ENCODE data around the gene TCEA3. TPM values are rescaled to one million over a fixed set of nuclear protein-coding genes. Genes with fewer than 3 reads are reported as not detected.

TCEA3 gene
- total RNA-seq, 3 donors from 2014 or later (not counting 1 experiment from before 2014, with no cell fraction given): 0.75 to 1.5 (median 0.94) TPM

DNA sequence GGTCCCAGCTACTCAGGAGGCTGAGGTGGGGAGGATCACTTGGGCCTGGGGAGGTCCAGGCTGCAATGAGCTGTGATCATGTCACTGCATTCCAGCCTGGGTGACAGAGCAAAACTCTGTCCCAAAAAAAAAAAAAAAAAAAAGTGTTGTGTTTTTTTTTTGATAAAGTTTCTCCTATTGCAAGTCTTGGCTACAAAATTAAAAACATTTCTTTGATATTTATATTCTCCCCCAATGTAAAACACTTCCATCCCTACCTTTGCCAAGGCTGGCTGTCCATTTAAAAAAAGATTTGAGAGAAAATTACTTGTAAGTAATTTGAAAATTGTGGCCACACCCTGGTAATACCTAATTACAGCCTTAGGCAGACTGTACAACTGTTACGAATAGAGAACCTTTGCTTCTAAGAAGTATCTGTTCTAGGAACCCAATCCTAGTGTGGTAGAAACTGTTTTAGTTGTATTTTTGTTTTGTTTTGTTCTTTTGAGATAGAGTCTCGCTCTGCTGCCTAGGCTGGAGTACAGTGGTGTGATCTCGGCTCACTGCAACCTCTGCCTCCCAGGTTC is 66.2 kb downstream of the TCEA3 start:
- TF ChIP-seq, protein P1, sequence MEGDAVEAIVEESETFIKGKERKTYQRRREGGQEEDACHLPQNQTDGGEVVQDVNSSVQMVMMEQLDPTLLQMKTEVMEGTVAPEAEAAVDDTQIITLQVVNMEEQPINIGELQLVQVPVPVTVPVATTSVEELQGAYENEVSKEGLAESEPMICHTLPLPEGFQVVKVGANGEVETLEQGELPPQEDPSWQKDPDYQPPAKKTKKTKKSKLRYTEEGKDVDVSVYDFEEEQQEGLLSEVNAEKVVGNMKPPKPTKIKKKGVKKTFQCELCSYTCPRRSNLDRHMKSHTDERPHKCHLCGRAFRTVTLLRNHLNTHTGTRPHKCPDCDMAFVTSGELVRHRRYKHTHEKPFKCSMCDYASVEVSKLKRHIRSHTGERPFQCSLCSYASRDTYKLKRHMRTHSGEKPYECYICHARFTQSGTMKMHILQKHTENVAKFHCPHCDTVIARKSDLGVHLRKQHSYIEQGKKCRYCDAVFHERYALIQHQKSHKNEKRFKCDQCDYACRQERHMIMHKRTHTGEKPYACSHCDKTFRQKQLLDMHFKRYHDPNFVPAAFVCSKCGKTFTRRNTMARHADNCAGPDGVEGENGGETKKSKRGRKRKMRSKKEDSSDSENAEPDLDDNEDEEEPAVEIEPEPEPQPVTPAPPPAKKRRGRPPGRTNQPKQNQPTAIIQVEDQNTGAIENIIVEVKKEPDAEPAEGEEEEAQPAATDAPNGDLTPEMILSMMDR (IDR thresholded peaks at IDR 0.05): no peak
- Mint-ChIP-seq H3K27me3 (ENCODE audit: low read depth in 2 of 2) (no peaks in the 10 kb centered on the region), H3K36me3 (peaks cover 45% of the 10 kb centered on the region), H3K27ac (no peak overlapping the region), H3K4me1 (peaks cover 0 to 6% of the 10 kb centered on the region in 2 donors), H3K4me3 (no peak overlapping the region), H3K9me3 (peaks cover 10 to 28% of the 10 kb centered on the region in 2 donors)
- H3K4me1 ChIP-seq (ENCODE audit: control insufficient read depth, insufficient read depth, low read length): no peaks in the 10 kb centered on the region
- H3K9me3 ChIP-seq (ENCODE audit: control insufficient read depth, insufficient read depth, low read length): peaks cover 31% of the 10 kb centered on the region
- no peaks in the 10 kb centered on the region for H3K27me3 ChIP-seq (ENCODE audit: control insufficient read depth, insufficient read depth, low read length)
- DNase-seq: no peak
- ATAC-seq: no peak
- H3K27ac ChIP-seq (ENCODE audit: low read length): no peak overlapping the region
- H3K4me3 ChIP-seq (ENCODE audit: low read length): no peak overlapping the region
- 94% methylated on average over 2 of the region's 3 CpGs for WGBS (ENCODE audit: insufficient coverage)
- intact Hi-C loops (cut with micrococcal nuclease): no loop called here
- peaks cover 12% of the 10 kb centered on the region for H3K36me3 ChIP-seq (ENCODE audit: control insufficient read depth, insufficient read depth, low read length)

DNA sequence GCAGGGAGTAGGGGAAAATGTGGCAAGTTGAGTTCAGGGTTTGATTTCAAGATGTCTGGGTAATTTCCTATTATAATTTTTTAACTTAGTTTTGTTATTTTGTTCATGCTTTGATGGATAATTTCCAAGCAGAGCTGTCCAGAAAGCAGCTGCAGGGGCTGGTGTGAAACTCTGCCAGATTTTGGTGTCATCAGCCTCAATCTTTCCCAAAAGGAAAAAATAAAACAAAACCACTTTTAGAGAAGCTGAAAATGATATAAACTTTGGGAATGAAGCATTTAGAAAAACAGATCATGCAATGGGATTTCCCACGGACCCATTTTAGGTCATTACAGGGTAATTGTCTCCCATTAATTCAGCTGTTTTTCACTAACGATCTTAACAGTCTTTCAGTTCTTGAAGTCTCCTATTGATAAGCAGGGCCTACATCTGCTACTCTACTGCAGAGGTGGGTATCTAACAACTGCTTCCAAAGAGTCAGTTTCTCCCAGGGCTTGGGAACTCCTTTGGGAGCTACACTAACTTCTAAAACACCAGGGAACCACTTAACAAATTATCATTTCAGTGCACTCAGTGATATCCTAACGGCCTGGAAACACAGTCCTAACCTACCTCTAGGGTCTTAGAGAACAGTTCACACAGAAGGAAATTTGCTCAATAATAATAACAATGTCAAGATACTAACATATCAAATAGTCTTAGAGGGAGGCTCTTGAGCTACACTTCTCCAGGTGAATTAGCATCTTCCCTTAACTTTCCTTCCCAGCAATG is 67.2 kb downstream of the TCEA3 start:
- DNase-seq (no peak), ATAC-seq (no peak)
- Mint-ChIP-seq H3K4me1 (peaks cover 0 to 6% of the 10 kb centered on the region in 2 donors), H3K27ac (no peak overlapping the region), H3K4me3 (no peak overlapping the region), H3K9me3 (peaks cover 8 to 22% of the 10 kb centered on the region in 2 donors), H3K36me3 (peaks cover 34% of the 10 kb centered on the region), H3K27me3 (ENCODE audit: low read depth in 2 of 2) (no peaks in the 10 kb centered on the region)
- no peak overlapping the region for H3K4me3 ChIP-seq (ENCODE audit: low read length)
- TF ChIP-seq, protein P1 (IDR thresholded peaks at IDR 0.05): no peak
- H3K27ac ChIP-seq (ENCODE audit: low read length): no peak overlapping the region
- H3K27me3 ChIP-seq (ENCODE audit: control insufficient read depth, insufficient read depth, low read length): no peaks in the 10 kb centered on the region
- H3K9me3 ChIP-seq (ENCODE audit: control insufficient read depth, insufficient read depth, low read length): peaks cover 20% of the 10 kb centered on the region
- intact Hi-C loops (cut with micrococcal nuclease): no loop called here
- WGBS (ENCODE audit: insufficient coverage): 90% methylated on average over 3 of the region's 3 CpGs
- H3K36me3 ChIP-seq (ENCODE audit: control insufficient read depth, insufficient read depth, low read length): peaks cover 4% of the 10 kb centered on the region
- no peaks in the 10 kb centered on the region for H3K4me1 ChIP-seq (ENCODE audit: control insufficient read depth, insufficient read depth, low read length)

DNA sequence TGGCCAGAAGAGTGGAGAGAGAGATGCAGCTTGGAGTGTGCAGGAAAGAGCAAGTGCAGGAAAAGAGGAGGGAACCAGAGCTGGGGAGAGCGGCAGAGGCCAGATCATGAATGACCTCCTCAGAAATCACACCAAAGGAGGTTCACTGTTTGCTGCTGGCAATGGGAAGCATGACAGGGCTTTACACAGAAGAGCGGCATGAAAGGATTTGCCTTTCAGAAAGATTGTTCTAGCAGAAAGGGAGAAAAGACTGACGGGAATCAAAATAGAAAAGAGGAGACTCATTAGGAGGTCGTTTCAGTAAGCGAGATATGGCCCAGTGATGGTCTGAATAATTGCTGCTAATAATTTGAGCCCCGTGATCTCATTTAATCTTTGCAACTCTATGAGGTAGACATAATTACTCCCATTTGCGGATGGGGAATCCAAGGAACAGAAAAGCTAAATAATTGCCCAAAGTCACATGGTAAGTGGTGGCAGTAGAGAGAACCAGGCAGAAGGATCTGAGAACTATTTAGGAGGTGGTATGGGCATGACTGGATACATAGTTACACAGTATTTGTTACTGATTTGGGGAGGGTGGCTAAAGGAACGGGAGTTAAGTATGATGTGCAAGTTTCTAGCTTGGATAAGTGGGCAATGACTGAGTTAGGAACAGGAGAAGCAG is 67.9 kb downstream of the TCEA3 start:
- Histone ChIP-seq H3K36me3 (ENCODE audit: control insufficient read depth, insufficient read depth, low read length) (no peaks in the 10 kb centered on the region), H3K27ac (ENCODE audit: low read length) (no peak overlapping the region), H3K4me3 (ENCODE audit: low read length) (no peak overlapping the region), H3K27me3 (ENCODE audit: control insufficient read depth, insufficient read depth, low read length) (no peaks in the 10 kb centered on the region), H3K9me3 (ENCODE audit: control insufficient read depth, insufficient read depth, low read length) (peaks cover 13% of the 10 kb centered on the region), H3K4me1 (ENCODE audit: control insufficient read depth, insufficient read depth, low read length) (no peaks in the 10 kb centered on the region)
- intact Hi-C loops (cut with micrococcal nuclease): no loop called here
- TF ChIP-seq, protein P1 (IDR thresholded peaks at IDR 0.05): no peak
- Mint-ChIP-seq H3K27ac (no peak overlapping the region), H3K4me1 (peaks cover 0 to 6% of the 10 kb centered on the region in 2 donors), H3K4me3 (no peak overlapping the region), H3K36me3 (peaks cover 27% of the 10 kb centered on the region), H3K27me3 (ENCODE audit: low read depth in 2 of 2) (no peaks in the 10 kb centered on the region), H3K9me3 (peaks cover 8 to 20% of the 10 kb centered on the region in 2 donors)
- ATAC-seq (no peak), DNase-seq (no peak)
- WGBS (ENCODE audit: insufficient coverage): 95% methylated on average over 7 of the region's 8 CpGs
